Fibroblast of the aortic adventitia (primary cell): Measurements from ENCODE around the gene FLOT1. TPM values are rescaled to one million over a fixed set of nuclear protein-coding genes. Genes with fewer than 3 reads are reported as not detected.

Experiments
- DNase-seq: peaks from one replicate; pipeline ENCODE4 v3.0.0-alpha.2; 2010; ENCODE audit warnings: low read depth
- H3K4me3 ChIP-seq: 2 replicates; pipeline ENCODE4 v1.5.1; 2011; ENCODE audit warnings: low read depth, mild to moderate bottlenecking, control low read depth, low read length, moderate library complexity
- total RNA-seq: library from RNA; depleted of rRNA; stranded (reverse); fragments of >200 nt; gene quantifications from 2 replicates; pipeline ENCODE4 v1.2.3, GENCODE V29; 2012; ENCODE audit warnings: low replicate concordance
- TF ChIP-seq, protein P1 (sequence below): IDR thresholded peaks from 2 replicates; pipeline ENCODE4 v1.5.1; 2011; ENCODE audit warnings: mild to moderate bottlenecking, low read length, control low read depth, inconsistent platforms; ENCODE audit not compliant: insufficient read depth

Gene FLOT1, protein sequence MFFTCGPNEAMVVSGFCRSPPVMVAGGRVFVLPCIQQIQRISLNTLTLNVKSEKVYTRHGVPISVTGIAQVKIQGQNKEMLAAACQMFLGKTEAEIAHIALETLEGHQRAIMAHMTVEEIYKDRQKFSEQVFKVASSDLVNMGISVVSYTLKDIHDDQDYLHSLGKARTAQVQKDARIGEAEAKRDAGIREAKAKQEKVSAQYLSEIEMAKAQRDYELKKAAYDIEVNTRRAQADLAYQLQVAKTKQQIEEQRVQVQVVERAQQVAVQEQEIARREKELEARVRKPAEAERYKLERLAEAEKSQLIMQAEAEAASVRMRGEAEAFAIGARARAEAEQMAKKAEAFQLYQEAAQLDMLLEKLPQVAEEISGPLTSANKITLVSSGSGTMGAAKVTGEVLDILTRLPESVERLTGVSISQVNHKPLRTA
- 77.8 and 109 TPM in 2 replicates for total RNA-seq

DNA sequence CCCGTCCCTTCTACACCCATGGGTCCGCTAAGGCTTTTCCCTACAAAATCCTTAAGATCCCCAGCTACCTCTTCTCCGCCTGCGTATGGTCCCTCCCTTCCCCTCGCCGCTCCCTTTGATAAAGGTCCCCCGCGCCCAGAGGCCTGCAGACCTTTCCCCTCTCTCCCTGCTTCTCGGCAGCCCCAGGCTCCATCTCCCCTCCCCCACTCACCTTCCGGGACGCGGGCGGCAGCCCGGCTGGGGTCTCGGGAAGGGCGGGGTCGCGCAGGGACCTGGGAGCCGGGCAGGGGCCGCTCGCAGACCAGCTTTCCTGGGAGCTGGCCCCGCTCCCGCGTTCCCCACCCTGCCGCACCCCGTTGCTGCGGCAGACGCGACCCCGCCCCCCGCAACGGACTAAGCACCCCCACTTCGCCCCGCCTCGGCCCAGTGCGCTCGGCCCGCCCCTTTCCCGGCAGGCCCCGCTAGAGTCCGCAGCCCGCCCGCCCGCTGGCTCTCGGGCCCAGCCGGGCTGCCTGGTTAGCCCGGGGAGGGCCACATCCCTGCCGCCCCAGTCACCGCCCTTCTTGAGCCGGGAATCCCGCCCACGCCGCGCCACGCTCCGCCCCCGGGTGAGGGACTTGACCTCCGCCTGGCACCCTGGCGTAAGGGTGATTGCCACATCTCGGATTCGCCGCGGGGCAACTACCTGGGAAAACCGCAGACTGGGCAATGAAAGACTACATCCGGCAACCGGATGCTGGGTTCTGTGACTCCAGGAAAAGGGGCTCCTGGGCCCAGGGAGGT is at the start of gene FLOT1:
Gene FLOT1 (minus strand): TSS at position 372 of the 783 bp plus-strand sequence. CDS start 498 bp downstream, outside the sequence.
- TF ChIP-seq, protein P1, sequence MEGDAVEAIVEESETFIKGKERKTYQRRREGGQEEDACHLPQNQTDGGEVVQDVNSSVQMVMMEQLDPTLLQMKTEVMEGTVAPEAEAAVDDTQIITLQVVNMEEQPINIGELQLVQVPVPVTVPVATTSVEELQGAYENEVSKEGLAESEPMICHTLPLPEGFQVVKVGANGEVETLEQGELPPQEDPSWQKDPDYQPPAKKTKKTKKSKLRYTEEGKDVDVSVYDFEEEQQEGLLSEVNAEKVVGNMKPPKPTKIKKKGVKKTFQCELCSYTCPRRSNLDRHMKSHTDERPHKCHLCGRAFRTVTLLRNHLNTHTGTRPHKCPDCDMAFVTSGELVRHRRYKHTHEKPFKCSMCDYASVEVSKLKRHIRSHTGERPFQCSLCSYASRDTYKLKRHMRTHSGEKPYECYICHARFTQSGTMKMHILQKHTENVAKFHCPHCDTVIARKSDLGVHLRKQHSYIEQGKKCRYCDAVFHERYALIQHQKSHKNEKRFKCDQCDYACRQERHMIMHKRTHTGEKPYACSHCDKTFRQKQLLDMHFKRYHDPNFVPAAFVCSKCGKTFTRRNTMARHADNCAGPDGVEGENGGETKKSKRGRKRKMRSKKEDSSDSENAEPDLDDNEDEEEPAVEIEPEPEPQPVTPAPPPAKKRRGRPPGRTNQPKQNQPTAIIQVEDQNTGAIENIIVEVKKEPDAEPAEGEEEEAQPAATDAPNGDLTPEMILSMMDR = no peak

DNA sequence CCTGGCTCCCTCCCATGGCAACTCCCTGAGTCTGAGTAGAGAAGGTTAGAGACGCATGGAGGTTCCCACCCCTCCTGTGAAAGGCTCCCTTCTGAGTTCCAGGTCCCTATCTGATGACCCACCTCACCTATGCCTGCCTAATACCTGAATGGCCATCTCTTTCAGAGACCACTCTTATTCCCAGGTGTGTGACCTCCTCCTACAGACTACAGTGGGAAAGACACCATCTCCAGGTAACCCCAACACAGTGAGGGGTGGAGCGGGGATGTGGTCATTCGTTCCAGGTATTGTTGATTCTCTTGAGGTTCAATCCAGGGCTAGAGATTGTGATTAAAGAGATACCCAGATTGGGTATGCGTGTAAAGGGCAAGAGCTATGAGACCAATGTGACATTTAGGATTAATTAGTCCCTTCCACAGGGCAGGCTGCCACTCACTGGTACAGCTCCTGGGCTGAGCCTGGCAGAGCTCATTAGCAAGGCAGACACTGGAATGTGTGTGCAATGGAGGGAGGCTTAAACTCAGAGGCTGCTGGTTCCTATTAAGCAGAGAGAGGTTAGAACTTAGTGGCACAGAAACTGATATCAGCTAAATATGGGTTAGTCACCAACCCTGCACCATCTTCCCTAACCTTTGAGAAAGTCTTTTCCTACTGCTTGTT is 48.4 kb upstream of the FLOT1 start:
- TF ChIP-seq, protein P1 = no peak
- DNase-seq = no peak
- no peak overlapping the region for H3K4me3 ChIP-seq

More for the DNA sequence above, at the start of gene FLOT1:
- DNase-seq = peak; percentile 96
- H3K4me3 ChIP-seq = peak within 1 kb of the TSS; percentile 95

DNA sequence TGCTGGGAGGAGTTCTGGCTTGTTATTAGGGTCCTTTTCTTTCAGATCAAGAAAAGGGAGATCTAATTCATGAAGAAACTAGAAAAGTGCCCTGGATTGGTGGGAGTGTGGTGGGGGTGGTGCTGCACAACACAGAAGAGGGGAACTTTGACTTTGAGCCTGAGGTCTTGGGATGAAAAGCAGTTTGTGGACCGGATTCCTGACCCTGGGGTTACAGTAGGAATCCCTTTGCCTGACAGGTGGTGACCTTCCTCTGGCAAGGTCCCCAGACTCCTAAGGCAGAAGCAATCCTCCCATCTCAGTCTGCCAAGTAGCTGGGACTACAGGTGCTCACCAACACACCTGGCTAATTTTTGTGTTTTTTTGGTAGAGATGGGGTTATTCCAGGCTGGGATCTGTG is 47.1 kb upstream of the FLOT1 start:
- no peak overlapping the region for H3K4me3 ChIP-seq
- TF ChIP-seq, protein P1 = no peak
- no peak for DNase-seq

DNA sequence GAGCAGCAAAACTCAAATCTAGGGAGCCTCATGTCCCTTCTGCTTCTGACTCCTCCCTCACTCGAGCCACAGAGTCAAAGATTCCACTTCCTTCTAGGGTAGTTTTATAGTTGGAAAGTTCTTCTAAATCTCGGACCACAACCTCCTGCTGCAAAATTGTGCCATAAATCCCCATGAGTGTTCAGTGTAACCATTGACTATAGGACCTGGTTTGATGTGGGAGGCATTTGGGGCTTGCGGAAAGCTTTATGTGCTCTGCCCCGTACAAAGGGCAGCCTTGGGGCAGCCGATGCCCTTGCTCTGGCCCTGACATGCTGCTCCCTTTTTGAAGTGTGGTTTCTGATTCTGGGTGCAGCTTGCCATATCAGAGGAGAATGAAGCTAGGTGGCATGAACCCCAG is 45.5 kb upstream of the FLOT1 start:
- no peak for DNase-seq
- TF ChIP-seq, protein P1 = no peak
- no peak overlapping the region for H3K4me3 ChIP-seq

DNA sequence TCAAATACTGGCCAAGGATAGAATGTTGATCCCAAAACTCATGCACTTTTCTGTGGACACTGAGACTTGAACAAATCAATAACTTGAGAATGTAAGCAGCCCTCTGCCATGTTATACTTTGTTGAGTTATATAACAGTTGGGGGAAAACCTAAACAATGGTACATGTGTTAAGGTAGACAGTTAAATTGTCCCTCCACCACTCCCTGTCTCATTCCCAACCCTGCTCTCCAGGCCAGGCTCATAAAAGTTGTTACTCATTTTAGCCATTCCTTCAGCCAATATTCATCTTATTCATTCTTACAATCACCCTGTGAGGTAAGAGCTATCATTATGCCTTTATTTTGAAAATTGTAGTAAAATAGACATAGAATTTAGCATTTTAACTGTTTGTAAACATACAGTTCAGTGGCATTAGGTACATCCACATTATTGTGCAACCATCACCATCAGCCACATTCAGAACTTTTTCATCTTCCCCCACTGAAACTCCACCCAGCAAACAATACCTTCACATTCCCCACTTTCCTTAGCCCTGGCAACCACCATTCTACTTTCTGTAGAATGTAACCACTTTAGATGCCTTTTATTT is 40.0 kb upstream of the FLOT1 start:
- no peak overlapping the region for H3K4me3 ChIP-seq
- TF ChIP-seq, protein P1 = no peak
- peak; percentile 71 for DNase-seq

DNA sequence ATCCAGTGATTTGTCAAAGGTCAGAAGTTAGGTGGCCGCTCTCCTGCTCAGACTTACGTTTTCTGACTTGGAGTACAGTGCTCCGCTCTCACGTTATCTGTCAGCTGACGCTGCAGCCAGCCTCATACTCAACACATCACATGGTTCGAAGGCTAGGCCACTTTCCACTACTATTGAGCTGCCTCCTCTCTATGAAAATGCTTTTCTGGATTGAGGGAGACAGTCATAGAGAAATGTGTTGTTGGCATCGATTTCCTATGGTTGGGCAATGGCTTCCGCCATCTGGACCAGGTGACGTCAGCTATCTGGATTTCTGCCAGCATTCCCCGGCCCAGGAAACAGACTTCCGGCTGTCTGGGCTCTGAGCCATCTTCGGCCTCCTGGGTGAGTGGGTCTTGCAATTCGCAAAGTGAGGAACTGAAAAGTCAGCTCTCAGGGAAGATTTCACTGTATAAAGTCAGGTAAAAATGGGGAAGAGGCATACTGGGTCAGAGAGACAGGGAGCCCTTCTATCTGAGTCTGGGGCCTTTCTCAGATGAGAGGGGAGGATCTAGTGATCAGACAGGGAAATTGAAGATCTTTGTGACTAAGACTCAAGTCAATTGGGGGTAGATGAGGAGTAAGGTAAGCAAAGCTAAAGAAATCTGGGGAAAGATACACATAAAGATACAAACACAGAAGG is 39.4 kb upstream of the FLOT1 start:
- DNase-seq = peak; percentile 100
- TF ChIP-seq, protein P1 = no peak
- peak overlapping the region; percentile 9 for H3K4me3 ChIP-seq
